SU-DHL-6 (cell line): ENCODE data around the gene ZNF581.

Experiments
- H2AFZ ChIP-seq: fragments of 200-600 bp; sonication (generic); 2 replicates; pipeline ENCODE4 v1.6.1; 2014; ENCODE audit warnings: low read depth, mild to moderate bottlenecking, moderate library complexity, mixed read lengths, antibody characterized with exemption, low read length; ENCODE audit not compliant: severe bottlenecking
- H3F3A ChIP-seq: fragments of 200-600 bp; shearing (Covaris generic); 2 replicates; pipeline ENCODE4 v1.6.0; 2016; ENCODE audit warnings: antibody characterized with exemption, mild to moderate bottlenecking; ENCODE audit not compliant: insufficient read depth
- H3K27ac ChIP-seq: fragments of 200-600 bp; sonication (generic); 2 replicates; pipeline ENCODE4 v1.5.1; 2016; ENCODE audit warnings: low read depth, mild to moderate bottlenecking, low read length, moderate library complexity, mixed read lengths
- H3K27me3 ChIP-seq: fragments of 200-600 bp; sonication (generic), shearing (Covaris generic); 2 replicates; pipeline ENCODE4 v1.6.0; 2014; ENCODE audit warnings: mild to moderate bottlenecking, low read length
- H3K36me3 ChIP-seq: fragments of 200-600 bp; sonication (generic); 2 replicates; pipeline ENCODE4 v1.6.1; 2014; ENCODE audit warnings: mild to moderate bottlenecking, low read length, mixed read lengths
- H3K4me2 ChIP-seq: fragments of 300-600, 200-600 bp; shearing (Covaris generic), sonication (generic); 2 replicates; pipeline ENCODE4 v1.6.0; 2014; ENCODE audit warnings: low read length, low read depth, mild to moderate bottlenecking; ENCODE audit not compliant: poor library complexity, severe bottlenecking
- H3K4me3 ChIP-seq: fragments of 200-600 bp; sonication (generic); 2 replicates; pipeline ENCODE4 v1.5.1; 2014; ENCODE audit warnings: antibody characterized with exemption, low read length, mild to moderate bottlenecking, mixed read lengths; ENCODE audit not compliant: insufficient read depth, poor library complexity, severe bottlenecking
- H3K79me2 ChIP-seq: fragments of 200-600 bp; sonication (generic); 2 replicates; pipeline ENCODE4 v1.6.1; 2014; ENCODE audit warnings: mild to moderate bottlenecking, low read length, moderate library complexity; ENCODE audit not compliant: insufficient read depth
- H3K9ac ChIP-seq: fragments of 200-600 bp; sonication (generic); 2 replicates; pipeline ENCODE4 v1.7.0; 2014; ENCODE audit warnings: mild to moderate bottlenecking, low read length
- H3K9me2 ChIP-seq: fragments of 200-600 bp; sonication (generic); replicated peaks from 2 replicates; pipeline ENCODE4 v1.6.1; 2014; ENCODE audit warnings: low read length; ENCODE audit not compliant: insufficient read depth
- H3K9me3 ChIP-seq: fragments of 200-600 bp; sonication (generic); 2 replicates; pipeline ENCODE4 v1.6.1; 2014; ENCODE audit warnings: low read length, mixed read lengths; ENCODE audit not compliant: insufficient read depth
- H4K20me1 ChIP-seq: fragments of 200-600 bp; sonication (generic); 2 replicates; pipeline ENCODE4 v1.6.1; 2014; ENCODE audit warnings: low read depth, mild to moderate bottlenecking, antibody characterized with exemption, low read length, moderate library complexity, mixed read lengths
- CTCF ChIP-seq: fragments of 200-600 bp; sonication (generic); IDR thresholded peaks from one replicate; pipeline ENCODE4 v1.5.1; 2017; ENCODE audit warnings: antibody characterized with exemption, mild to moderate bottlenecking, low read length, moderate library complexity; ENCODE audit not compliant: insufficient read depth, poor library complexity, severe bottlenecking
- EZH2phosphoT487 ChIP-seq: fragments of 200-600 bp; sonication (generic), shearing (Covaris generic); conservative IDR thresholded peaks from 2 replicates; pipeline ENCODE4 v1.6.1; 2018; ENCODE audit warnings: mild to moderate bottlenecking, antibody characterized with exemption, low read length, moderate library complexity, mixed read lengths

The ZNF581 gene

GRCh38 chr19:55694656-55695491 is 51.4 kb downstream of the ZNF581 start:
- no peak overlapping the region for H3K4me2 ChIP-seq
- H3K27me3 ChIP-seq = no peaks in the 10 kb centered on the region
- H3K79me2 ChIP-seq = no peaks in the 10 kb centered on the region
- TF ChIP-seq EZH2phosphoT487 (no peak), CTCF (no peak)
- no peaks in the 10 kb centered on the region for H3K9me3 ChIP-seq
- H3K4me3 ChIP-seq = no peak overlapping the region
- H3K9me2 ChIP-seq = no peaks in the 10 kb centered on the region
- no peaks in the 10 kb centered on the region for H3K36me3 ChIP-seq
- no peak overlapping the region for H2AFZ ChIP-seq
- no peaks in the 10 kb centered on the region for H3F3A ChIP-seq
- H3K9ac ChIP-seq = no peak overlapping the region
- no peak overlapping the region for H3K27ac ChIP-seq
- H4K20me1 ChIP-seq = no peaks in the 10 kb centered on the region
